ENCODE data around the gene NEU2. TPM values are rescaled to one million over a fixed set of nuclear protein-coding genes. Genes with fewer than 3 reads are reported as not detected.

NEU2 gene
- total RNA-seq, 1 donor, result not detected

DNA sequence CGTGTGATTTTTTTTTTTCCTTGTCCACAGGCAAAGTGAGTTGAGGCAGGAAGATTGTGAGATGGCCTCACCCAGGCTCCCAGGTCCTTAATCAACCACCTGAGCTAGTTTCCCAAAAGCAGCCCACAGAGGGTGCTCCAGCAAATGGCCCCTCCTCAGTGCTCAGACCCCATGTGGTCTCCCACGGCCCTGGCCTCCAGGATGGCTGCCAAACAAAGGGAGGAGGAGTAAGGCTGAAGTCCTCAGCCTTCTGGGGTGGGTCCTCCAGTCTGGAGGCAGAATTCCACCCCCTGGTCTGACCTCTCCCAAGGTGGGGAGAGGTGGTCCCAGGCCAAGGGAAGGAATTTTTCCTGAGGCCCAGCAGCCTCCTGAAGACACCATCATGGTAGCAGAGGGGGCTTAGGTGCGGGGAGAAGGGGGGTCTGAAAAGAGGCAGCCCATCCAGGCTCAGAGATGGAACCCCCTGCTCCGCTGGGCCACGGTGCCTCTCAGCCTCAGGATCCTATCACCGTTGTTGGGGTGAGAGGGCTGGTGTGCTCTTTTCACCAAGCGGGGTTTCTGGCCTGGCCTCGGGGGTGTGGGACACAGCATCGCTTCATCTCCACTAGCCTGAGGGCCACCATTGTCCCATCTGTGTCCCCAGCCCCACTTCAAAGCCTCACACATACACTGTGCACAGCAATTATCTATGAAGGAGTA, 21.8 kb upstream of the NEU2 start:
- DNase-seq (ENCODE audit: low read depth), result no peak
- no peak overlapping the region for H3K4me3 ChIP-seq (ENCODE audit: low read depth, low read length)
- TF ChIP-seq, protein P1, sequence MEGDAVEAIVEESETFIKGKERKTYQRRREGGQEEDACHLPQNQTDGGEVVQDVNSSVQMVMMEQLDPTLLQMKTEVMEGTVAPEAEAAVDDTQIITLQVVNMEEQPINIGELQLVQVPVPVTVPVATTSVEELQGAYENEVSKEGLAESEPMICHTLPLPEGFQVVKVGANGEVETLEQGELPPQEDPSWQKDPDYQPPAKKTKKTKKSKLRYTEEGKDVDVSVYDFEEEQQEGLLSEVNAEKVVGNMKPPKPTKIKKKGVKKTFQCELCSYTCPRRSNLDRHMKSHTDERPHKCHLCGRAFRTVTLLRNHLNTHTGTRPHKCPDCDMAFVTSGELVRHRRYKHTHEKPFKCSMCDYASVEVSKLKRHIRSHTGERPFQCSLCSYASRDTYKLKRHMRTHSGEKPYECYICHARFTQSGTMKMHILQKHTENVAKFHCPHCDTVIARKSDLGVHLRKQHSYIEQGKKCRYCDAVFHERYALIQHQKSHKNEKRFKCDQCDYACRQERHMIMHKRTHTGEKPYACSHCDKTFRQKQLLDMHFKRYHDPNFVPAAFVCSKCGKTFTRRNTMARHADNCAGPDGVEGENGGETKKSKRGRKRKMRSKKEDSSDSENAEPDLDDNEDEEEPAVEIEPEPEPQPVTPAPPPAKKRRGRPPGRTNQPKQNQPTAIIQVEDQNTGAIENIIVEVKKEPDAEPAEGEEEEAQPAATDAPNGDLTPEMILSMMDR (IDR thresholded peaks at IDR 0.05; ENCODE audit: insufficient read depth, low read length), result no peak

DNA sequence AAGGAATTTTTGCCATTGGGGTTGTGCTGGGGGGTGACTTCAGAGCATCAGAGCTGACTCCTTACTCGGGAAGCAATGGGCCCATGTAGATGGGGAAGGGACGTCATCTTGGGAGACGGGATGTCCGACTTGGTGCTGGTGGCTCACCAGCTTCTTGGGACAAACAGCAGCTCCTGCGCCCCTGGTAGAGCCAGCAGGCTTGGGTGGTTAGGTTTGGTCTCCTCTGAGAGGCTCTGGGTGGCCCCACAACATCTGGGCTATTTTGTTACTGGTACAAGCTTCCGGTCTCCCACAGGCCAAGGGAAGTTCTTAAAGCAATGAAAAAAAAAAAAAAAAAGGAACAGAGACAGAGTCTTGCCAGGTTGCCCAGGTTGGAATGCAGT, 21.2 kb upstream of the NEU2 start:
- H3K4me3 ChIP-seq (ENCODE audit: low read depth, low read length), result no peak overlapping the region
- no peak for DNase-seq (ENCODE audit: low read depth)
- TF ChIP-seq, protein P1 (IDR thresholded peaks at IDR 0.05; ENCODE audit: insufficient read depth, low read length), result no peak

DNA sequence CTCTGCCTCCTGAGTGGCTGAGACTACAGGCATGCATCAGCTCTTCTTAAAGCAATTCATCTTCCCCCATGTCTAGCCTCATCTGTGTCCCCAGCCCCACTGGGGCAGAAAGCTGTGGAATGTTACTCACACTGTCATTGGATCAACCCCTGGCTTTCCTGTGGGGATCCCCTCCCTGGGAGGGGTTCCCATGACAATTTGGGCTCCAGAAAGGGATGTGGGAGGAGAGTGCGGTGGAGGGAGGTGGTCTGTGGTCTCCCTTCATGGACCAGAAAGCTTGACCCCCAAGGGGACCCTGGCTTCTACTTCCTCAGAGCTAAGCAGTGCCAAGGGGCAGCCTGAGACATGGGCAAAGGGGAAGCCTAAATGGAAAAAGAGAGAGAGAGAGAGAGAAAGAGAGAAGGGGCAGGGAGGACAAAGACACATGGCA, 20.8 kb upstream of the NEU2 start:
- DNase-seq (ENCODE audit: low read depth), result no peak
- TF ChIP-seq, protein P1 (IDR thresholded peaks at IDR 0.05; ENCODE audit: insufficient read depth, low read length), result no peak

DNA sequence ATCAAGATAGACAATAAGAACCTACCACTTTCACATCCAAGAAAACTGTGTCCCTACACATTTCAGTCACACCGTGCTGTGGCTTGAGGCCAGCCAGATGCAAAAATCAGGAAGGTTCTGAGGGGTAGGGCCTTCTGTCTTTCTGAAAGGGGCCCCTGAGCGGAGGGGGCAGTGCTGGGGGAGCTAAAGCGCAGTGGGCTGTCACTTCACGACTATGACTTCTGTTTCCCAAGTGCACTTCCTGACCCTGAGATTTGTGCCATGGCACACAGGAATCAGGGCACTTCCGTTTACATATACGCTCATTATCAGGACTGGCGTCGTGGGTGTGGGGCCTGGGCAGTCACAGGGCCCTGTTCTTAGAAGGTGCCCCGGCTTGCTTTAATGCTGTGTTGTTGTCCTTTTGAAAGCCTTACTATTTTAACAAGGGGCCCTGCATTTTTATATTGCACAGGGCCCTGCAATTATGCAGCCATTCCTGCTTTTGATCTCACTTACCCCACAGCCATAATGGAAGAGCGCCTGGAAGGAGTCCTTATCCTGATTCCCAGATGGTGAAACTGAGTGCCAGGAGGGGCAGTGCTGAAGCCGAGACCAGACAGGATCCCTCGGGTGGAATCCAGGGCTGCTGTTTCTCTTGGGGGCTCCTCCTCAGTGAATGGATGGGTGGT, 20.0 kb upstream of the NEU2 start:
- no peak overlapping the region for H3K4me3 ChIP-seq (ENCODE audit: low read depth, low read length)
- no peak for DNase-seq (ENCODE audit: low read depth)
- TF ChIP-seq, protein P1 (IDR thresholded peaks at IDR 0.05; ENCODE audit: insufficient read depth, low read length), result no peak

More for the DNA sequence above, 20.8 kb upstream of the NEU2 start:
- no peak overlapping the region for H3K4me3 ChIP-seq (ENCODE audit: low read depth, low read length)

DNA sequence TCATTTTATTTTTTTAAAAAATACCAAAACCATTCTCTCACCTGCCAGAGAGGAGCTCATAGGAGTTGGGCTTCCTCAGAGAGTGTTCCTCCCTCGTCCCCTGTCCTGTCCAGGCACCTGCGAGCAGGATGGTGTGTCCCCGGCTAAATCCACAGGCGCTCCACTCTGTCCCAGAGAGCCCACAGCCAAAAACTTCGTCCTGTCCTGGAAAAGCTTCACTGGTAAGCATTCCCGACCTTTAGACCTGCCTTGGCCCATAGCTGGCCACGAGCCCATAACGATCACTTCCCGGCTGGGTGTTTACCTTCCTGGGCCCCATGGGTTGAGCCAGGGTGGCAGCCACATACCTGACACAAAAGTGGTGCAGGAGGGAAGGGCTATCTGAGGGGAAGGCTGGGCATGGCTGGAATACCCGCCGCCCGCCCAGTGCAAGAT, 19.4 kb upstream of the NEU2 start, which contains the start of gene NGEF:
NGEF (minus strand) TSS at position 230 of the 435 bp plus-strand sequence. CDS start 38,366 bp downstream, outside the sequence.
- DNase-seq (ENCODE audit: low read depth), result no peak
- no peak within 1 kb of the TSS for H3K4me3 ChIP-seq (ENCODE audit: low read depth, low read length)
- TF ChIP-seq, protein P1 (IDR thresholded peaks at IDR 0.05; ENCODE audit: insufficient read depth, low read length), result no peak

DNA sequence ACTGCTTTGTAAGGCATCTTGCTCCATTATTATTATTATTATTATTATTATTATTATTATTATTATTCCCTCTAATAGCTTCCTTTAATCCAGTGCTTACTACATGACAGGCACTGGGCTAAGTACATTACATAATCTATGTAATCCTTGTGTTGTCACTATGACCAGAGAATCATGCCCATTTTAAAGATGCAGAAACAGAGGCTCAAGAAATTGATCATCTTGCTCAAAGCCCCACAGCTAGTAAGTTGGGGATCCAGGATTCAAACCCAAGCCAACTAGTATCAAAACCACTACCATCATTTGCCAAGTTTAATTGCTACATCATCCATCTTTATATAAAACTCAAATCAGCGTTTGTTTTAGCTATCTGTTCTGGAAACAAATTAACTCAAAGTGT, 18.8 kb upstream of the NEU2 start:
- no peak for DNase-seq (ENCODE audit: low read depth)
- TF ChIP-seq, protein P1 (IDR thresholded peaks at IDR 0.05; ENCODE audit: insufficient read depth, low read length), result no peak
- no peak overlapping the region for H3K4me3 ChIP-seq (ENCODE audit: low read depth, low read length)
